ENCODE data around the gene FAM43A.

The FAM43A gene

GRCh38 chr3:194720048-194720447 lies 34.4 kb downstream of the FAM43A start:
- Histone ChIP-seq H3K27me3 (ENCODE audit: control insufficient read depth, insufficient read depth, low read length) (no peaks in the 10 kb centered on the region), H3K4me1 (ENCODE audit: control insufficient read depth, insufficient read depth, low read length) (no peaks in the 10 kb centered on the region), H3K36me3 (ENCODE audit: control insufficient read depth, insufficient read depth, low read length) (no peaks in the 10 kb centered on the region), H3K27ac (ENCODE audit: low read length) (no peak overlapping the region), H3K9me3 (ENCODE audit: control insufficient read depth, insufficient read depth, low read length) (no peaks in the 10 kb centered on the region), H3K4me3 (ENCODE audit: low read length) (no peak overlapping the region)
- no peak for DNase-seq (ENCODE audit: low read depth, low spot score)
- WGBS (ENCODE audit: insufficient coverage, insufficient read length), result no CpG with 5 or more reads among the region's 6 CpGs

GRCh38 chr3:194723846-194724618 lies 38.3 kb downstream of the FAM43A start:
- H3K4me3 ChIP-seq (ENCODE audit: low read length), result no peak overlapping the region
- no peaks in the 10 kb centered on the region for H3K9me3 ChIP-seq (ENCODE audit: control insufficient read depth, insufficient read depth, low read length)
- H3K27me3 ChIP-seq (ENCODE audit: control insufficient read depth, insufficient read depth, low read length), result no peaks in the 10 kb centered on the region
- no peak overlapping the region for H3K27ac ChIP-seq (ENCODE audit: low read length)
- H3K36me3 ChIP-seq (ENCODE audit: control insufficient read depth, insufficient read depth, low read length), result no peaks in the 10 kb centered on the region
- no peaks in the 10 kb centered on the region for H3K4me1 ChIP-seq (ENCODE audit: control insufficient read depth, insufficient read depth, low read length)
- no peak for DNase-seq (ENCODE audit: low read depth, low spot score)
- no CpG with 5 or more reads among the region's 7 CpGs for WGBS (ENCODE audit: insufficient coverage, insufficient read length)

- Histone ChIP-seq H3K4me1 (ENCODE audit: control insufficient read depth, insufficient read depth, low read length) (peaks cover 3% of the 10 kb centered on the region; the same call in 1 of the 2 replicates), H3K9me3 (ENCODE audit: control insufficient read depth, insufficient read depth, low read length) (no peaks in the 10 kb centered on the region), H3K27me3 (ENCODE audit: control insufficient read depth, insufficient read depth, low read length) (no peaks in the 10 kb centered on the region), H3K27ac (ENCODE audit: low read length) (no peak overlapping the region), H3K36me3 (ENCODE audit: control insufficient read depth, insufficient read depth, low read length) (no peaks in the 10 kb centered on the region), H3K4me3 (ENCODE audit: low read length) (no peak overlapping the region)
- no peak for DNase-seq (ENCODE audit: low read depth, low spot score)
- 100% methylated on average over 3 of the region's 5 CpGs for WGBS (ENCODE audit: insufficient coverage, insufficient read length)
Observed at GRCh38 chr3:194725346-194725745, 39.7 kb downstream of the FAM43A start.

DNA sequence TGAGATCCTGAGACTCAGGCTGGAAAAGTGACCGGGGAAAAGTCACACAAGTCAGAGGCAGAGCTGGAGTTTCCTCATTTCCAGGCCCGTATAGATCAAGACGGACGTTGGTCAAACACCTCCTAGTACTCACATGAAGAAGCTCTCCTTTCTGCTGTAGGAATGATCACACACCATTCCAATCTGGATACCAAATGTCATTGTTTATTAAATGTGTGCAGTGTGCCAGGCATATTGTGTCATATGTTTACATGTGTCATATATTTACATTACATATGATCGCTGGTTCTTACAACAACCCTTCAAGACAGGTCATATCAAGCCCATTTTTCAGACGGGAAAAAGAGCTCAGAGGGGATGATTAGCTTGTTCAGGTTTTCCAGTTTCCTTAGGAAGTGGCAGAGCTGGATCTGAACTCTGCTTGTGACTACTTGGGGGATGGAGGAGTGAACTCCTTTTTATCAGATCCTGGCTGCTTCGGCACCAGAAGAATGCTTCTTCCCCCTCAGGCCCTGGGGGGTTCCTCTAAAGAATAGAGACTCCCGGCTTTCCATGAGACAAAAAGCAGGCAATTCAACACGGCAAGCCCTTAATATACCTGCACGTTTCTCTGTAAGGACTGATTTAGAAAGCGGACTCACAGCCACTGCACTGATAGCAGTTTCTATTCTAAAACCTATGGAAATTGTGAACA lies 41.9 kb downstream of the FAM43A start:
- no CpG with 5 or more reads among the region's 11 CpGs for WGBS (ENCODE audit: insufficient coverage, insufficient read length)
- H3K4me1 ChIP-seq (ENCODE audit: control insufficient read depth, insufficient read depth, low read length), result peaks cover 3% of the 10 kb centered on the region; the same call in 1 of the 2 replicates

GRCh38 chr3:194728986-194729385 lies 43.3 kb downstream of the FAM43A start:
- Histone ChIP-seq H3K4me1 (ENCODE audit: control insufficient read depth, insufficient read depth, low read length) (peaks cover 3% of the 10 kb centered on the region; the same call in 1 of the 2 replicates), H3K9me3 (ENCODE audit: control insufficient read depth, insufficient read depth, low read length) (no peaks in the 10 kb centered on the region), H3K27me3 (ENCODE audit: control insufficient read depth, insufficient read depth, low read length) (no peaks in the 10 kb centered on the region), H3K4me3 (ENCODE audit: low read length) (no peak overlapping the region), H3K27ac (ENCODE audit: low read length) (no peak overlapping the region), H3K36me3 (ENCODE audit: control insufficient read depth, insufficient read depth, low read length) (no peaks in the 10 kb centered on the region)
- DNase-seq (ENCODE audit: low read depth, low spot score), result no peak
- no CpG with 5 or more reads among the region's 2 CpGs for WGBS (ENCODE audit: insufficient coverage, insufficient read length)

More for the DNA sequence above, 41.9 kb downstream of the FAM43A start:
- Histone ChIP-seq H3K36me3 (ENCODE audit: control insufficient read depth, insufficient read depth, low read length) (no peaks in the 10 kb centered on the region), H3K27ac (ENCODE audit: low read length) (no peak overlapping the region), H3K9me3 (ENCODE audit: control insufficient read depth, insufficient read depth, low read length) (no peaks in the 10 kb centered on the region), H3K27me3 (ENCODE audit: control insufficient read depth, insufficient read depth, low read length) (no peaks in the 10 kb centered on the region), H3K4me3 (ENCODE audit: low read length) (no peak overlapping the region)
- DNase-seq (ENCODE audit: low read depth, low spot score), result no peak

DNA sequence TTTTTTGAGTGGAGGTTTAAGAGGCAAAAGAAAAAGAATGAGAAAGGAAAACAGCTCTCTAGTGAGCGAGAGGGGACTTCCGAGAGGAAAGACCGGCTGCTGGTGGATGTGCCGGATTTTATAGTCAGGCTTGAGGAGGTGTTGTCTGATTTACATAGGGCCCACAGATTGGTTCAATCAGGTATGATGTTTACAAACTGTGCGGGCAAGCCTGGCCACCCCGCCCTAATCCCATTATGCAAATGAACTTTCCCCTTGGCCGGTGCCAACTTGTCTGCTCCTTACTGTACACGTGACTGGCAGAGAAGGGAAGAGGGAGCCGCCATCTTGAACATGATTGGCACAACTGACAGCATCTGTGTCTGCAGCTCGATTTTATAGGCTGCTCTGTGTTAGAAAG lies 44.7 kb downstream of the FAM43A start:
- Histone ChIP-seq H3K4me1 (ENCODE audit: control insufficient read depth, insufficient read depth, low read length) (peaks cover 3% of the 10 kb centered on the region; the same call in 1 of the 2 replicates), H3K9me3 (ENCODE audit: control insufficient read depth, insufficient read depth, low read length) (no peaks in the 10 kb centered on the region), H3K27me3 (ENCODE audit: control insufficient read depth, insufficient read depth, low read length) (no peaks in the 10 kb centered on the region), H3K27ac (ENCODE audit: low read length) (no peak overlapping the region), H3K36me3 (ENCODE audit: control insufficient read depth, insufficient read depth, low read length) (no peaks in the 10 kb centered on the region), H3K4me3 (ENCODE audit: low read length) (no peak overlapping the region)
- no CpG with 5 or more reads among the region's 10 CpGs for WGBS (ENCODE audit: insufficient coverage, insufficient read length)
- DNase-seq (ENCODE audit: low read depth, low spot score), result no peak

DNA sequence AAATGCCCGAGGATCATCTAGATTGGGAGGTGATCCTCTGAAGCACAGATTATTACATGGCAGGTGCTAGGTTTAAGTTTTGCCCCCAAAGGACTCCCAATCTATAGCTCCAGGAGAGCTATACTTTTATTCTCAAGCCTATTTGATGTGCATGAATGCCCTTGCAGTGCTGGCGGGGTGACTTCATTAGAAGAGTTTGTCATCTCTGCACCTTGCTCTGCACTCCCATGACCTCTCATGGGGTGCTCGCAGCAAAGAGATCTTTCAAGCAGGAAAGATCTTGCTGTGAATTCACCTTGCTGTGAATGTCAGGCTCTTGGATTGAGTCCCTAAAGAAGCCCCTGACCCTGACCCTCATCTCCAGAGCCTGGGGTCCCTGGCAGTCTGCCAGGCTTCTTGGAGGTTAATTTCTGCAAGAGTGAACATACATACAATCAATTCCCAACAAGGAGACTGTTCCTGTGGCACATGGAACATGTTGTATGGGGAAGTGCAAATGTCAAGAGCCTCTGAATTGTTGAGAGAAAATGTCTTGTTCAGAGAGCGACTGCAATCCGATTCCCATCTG lies 45.9 kb downstream of the FAM43A start:
- no peak for DNase-seq (ENCODE audit: low read depth, low spot score)
- peaks cover 3% of the 10 kb centered on the region; the same call in 1 of the 2 replicates for H3K4me1 ChIP-seq (ENCODE audit: control insufficient read depth, insufficient read depth, low read length)
- H3K27ac ChIP-seq (ENCODE audit: low read length), result no peak overlapping the region
- no peaks in the 10 kb centered on the region for H3K36me3 ChIP-seq (ENCODE audit: control insufficient read depth, insufficient read depth, low read length)
- H3K27me3 ChIP-seq (ENCODE audit: control insufficient read depth, insufficient read depth, low read length), result no peaks in the 10 kb centered on the region
- no peaks in the 10 kb centered on the region for H3K9me3 ChIP-seq (ENCODE audit: control insufficient read depth, insufficient read depth, low read length)
- H3K4me3 ChIP-seq (ENCODE audit: low read length), result no peak overlapping the region
- no CpG with 5 or more reads among the region's 5 CpGs for WGBS (ENCODE audit: insufficient coverage, insufficient read length)

- peaks cover 3% of the 10 kb centered on the region; the same call in 1 of the 2 replicates for H3K4me1 ChIP-seq (ENCODE audit: control insufficient read depth, insufficient read depth, low read length)
- no peak overlapping the region for H3K4me3 ChIP-seq (ENCODE audit: low read length)
- H3K36me3 ChIP-seq (ENCODE audit: control insufficient read depth, insufficient read depth, low read length), result no peaks in the 10 kb centered on the region
- no peak for DNase-seq (ENCODE audit: low read depth, low spot score)
- no peaks in the 10 kb centered on the region for H3K9me3 ChIP-seq (ENCODE audit: control insufficient read depth, insufficient read depth, low read length)
- WGBS (ENCODE audit: insufficient coverage, insufficient read length), result no CpG with 5 or more reads among the region's 4 CpGs
- no peak overlapping the region for H3K27ac ChIP-seq (ENCODE audit: low read length)
- H3K27me3 ChIP-seq (ENCODE audit: control insufficient read depth, insufficient read depth, low read length), result no peaks in the 10 kb centered on the region
Observed at GRCh38 chr3:194732617-194733016, 46.9 kb downstream of the FAM43A start.

- Histone ChIP-seq H3K27ac (ENCODE audit: low read length) (no peak overlapping the region), H3K4me1 (ENCODE audit: control insufficient read depth, insufficient read depth, low read length) (no peaks in the 10 kb centered on the region)
- DNase-seq (ENCODE audit: low read depth, low spot score), result no peak
Observed at GRCh38 chr3:194736277-194736895, 50.7 kb downstream of the FAM43A start.

DNA sequence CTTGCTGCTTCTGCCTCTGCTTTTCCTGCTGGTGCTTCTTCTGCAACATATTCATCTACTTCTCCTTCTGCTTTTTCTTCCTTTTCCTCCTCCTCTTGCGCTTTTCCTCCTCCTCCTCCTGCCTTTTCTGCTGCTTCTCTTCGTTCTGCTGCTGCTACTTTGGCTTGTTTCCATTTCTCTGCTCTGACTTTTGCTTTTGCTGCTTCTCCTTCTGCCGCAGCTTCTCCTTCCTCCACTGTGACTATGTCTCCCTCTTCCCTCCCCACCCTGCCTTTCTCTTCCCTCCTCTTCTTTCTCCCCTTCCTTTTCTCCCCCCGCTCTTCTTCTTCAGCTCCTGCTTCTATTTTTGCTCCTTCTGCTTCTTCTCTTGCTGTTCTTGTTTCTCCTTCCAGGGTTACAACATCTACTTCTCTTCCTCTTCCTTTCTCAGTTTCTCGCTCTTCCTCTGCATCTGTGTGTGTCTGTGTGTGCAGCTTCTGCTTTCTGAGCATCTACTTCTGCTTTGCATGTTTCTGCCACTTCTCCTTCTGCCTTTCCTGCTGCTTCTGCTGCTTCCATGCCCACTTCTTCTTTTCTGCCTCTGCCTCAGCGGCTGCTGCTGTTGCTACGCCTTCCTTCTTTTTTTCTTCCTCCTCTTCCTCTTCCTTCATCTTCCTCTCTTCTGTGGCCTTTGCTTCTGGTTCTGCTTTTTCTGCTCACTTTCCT lies 51.4 kb downstream of the FAM43A start:
- no peaks in the 10 kb centered on the region for H3K4me1 ChIP-seq (ENCODE audit: control insufficient read depth, insufficient read depth, low read length)
- no peaks in the 10 kb centered on the region for H3K9me3 ChIP-seq (ENCODE audit: control insufficient read depth, insufficient read depth, low read length)
- DNase-seq (ENCODE audit: low read depth, low spot score), result no peak
- no peak overlapping the region for H3K27ac ChIP-seq (ENCODE audit: low read length)
- H3K27me3 ChIP-seq (ENCODE audit: control insufficient read depth, insufficient read depth, low read length), result no peaks in the 10 kb centered on the region
- no peaks in the 10 kb centered on the region for H3K36me3 ChIP-seq (ENCODE audit: control insufficient read depth, insufficient read depth, low read length)
- H3K4me3 ChIP-seq (ENCODE audit: low read length), result no peak overlapping the region
- no CpG with 5 or more reads among the region's 7 CpGs for WGBS (ENCODE audit: insufficient coverage, insufficient read length)

More at GRCh38 chr3:194736277-194736895, 50.7 kb downstream of the FAM43A start:
- H3K27me3 ChIP-seq (ENCODE audit: control insufficient read depth, insufficient read depth, low read length), result no peaks in the 10 kb centered on the region
- no peak overlapping the region for H3K4me3 ChIP-seq (ENCODE audit: low read length)
- H3K9me3 ChIP-seq (ENCODE audit: control insufficient read depth, insufficient read depth, low read length), result no peaks in the 10 kb centered on the region
- 100% methylated on average over 2 of the region's 6 CpGs for WGBS (ENCODE audit: insufficient coverage, insufficient read length)
- no peaks in the 10 kb centered on the region for H3K36me3 ChIP-seq (ENCODE audit: control insufficient read depth, insufficient read depth, low read length)

All from iPS DF 6.9 (cell line).